GM19468 (cell line): ENCODE measurements around the gene ADH1C.
"Not testable (repeated sequence)": the region's sequence is repeated elsewhere in the genome, so short reads cannot be mapped to it uniquely, and the experiment has no call there.

Experiments used
- ATAC-seq: cut with Tn5 transposase; IDR thresholded peaks from one replicate; pipeline ENCODE4 v1.9.1; 2021; ENCODE audit warnings: mild to moderate bottlenecking, moderate library complexity, moderate number of reproducible peaks; ENCODE audit not compliant: unreplicated experiment; ENCODE audit errors: extremely low read depth

The ADH1C gene

DNA sequence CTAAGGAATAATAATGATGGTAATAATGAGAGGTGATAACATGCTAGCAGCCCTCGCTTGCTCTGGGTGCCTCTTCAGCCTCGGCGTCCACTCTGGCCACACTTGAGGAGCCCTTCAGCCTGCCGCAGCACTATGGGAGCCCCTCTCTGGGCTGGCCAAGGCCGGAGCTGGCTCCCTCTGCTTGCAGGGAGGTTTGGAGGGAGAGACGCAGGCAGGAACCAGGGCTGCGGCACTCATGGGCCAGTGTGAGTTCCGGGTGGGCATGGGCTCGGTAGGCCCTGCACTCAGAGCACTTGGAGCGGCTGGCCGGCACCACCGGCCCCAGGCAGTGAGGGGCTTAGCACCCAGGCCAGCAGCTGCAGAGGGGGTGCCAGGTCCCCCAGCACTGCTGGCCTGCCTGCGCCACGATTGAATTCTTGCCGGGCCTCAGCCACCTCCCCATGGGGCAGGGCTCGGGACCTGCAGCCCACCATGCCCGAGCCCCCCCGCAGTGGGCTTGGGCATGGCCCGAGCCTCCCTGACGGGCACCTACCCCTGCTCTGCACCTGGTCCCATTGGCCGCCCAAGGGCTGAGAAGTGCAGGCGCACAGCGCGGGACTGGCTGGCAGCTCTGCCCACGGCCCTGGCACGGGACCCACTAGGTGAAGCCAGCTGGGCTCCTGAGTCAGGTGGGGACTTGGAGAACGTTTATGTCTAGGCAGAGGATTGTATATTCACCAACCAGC is 7.1 kb upstream of the ADH1C start:
- no peak for ATAC-seq

- no peak for ATAC-seq
Observed at GRCh38 chr4:99357948-99358347, 5.4 kb upstream of the ADH1C start.

DNA sequence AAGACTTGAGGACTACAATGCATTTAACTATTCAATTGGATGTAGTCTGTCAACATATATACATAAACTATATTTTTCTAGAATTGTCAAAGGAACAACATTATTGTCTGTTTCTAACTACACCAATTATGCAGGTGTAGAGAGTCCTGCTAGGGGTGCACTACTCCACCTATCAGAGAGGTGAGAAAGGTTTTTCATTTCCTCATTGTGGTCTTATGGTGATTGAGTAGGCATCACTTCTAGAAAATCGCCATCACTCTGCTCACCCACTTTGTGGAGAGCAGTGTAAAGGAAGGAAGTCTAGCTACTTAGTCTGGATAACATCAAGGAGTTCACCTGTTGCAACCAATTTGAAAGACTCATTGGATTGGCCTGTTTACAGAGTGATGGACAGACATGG is 4.4 kb upstream of the ADH1C start:
- ATAC-seq: peak; percentile 90

DNA sequence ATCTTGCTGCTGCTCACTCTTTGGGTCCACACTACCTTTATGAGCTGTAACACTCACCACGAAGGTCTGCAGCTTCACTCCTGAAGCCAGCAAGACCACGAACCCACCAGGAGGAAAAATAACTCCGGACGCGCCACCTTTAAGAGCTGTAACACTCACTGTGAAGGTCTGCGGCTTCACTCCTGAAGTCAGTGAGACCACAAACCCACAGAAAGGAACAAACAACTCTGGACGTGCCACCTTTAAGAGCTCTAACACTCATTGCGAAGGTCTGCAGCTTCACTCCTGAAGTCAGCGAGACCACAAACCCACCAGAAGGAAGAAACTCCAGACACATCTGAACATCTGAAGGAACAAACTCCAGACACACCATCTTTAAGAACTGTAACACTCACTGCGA is 3.6 kb upstream of the ADH1C start:
- ATAC-seq: not testable (repeated sequence)

GRCh38 chr4:99351487-99351886 is 1.1 kb downstream of the ADH1C start:
- no peak for ATAC-seq

DNA sequence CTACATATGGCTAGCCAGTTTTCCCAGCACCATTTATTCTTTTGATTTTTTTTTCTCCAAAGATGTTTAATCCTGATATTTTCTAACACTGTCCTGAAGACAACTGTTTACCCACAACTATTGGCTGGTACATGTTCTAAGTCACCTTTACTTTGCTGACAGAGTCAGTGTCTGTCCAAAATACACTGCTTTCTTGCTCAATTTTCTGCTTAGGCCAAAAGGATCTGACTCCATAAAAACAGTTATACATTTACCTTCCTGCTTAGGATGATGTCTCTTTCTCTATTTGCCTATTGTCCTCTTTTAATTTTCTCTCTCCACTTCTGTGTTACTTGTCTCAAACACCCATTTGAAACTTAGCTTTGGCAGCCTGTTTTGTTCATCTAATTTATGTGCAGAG is 3.2 kb downstream of the ADH1C start:
- no peak for ATAC-seq

- ATAC-seq: not testable (repeated sequence)
Observed at GRCh38 chr4:99342624-99343023, 9.9 kb downstream of the ADH1C start.

DNA sequence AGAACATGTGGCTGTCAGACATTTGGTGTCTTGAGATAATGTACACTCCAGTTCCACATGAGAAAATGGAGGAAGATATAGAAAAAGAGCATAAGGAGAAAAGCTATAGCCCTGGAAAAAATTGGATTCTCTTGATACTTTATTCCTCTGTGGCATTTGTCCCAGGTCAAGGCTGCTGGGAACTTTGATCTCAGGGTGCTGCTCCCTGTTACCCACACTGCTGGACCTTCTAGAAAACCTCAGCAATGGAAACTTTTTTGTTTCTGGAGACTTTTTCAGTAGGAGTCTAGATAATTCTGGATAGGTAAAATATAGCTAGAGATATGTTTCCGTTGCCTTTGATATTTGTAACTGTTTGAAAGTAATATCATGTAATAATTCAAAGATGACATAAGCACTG is 11.1 kb downstream of the ADH1C start:
- no peak for ATAC-seq

- no peak for ATAC-seq
Observed at GRCh38 chr4:99339172-99339571, 13.4 kb downstream of the ADH1C start.

- no peak for ATAC-seq
Observed at GRCh38 chr4:99336553-99336952, 16.0 kb downstream of the ADH1C start.

- ATAC-seq: no peak
Observed at GRCh38 chr4:99334880-99335279, 17.7 kb downstream of the ADH1C start.

- ATAC-seq: no peak
Observed at GRCh38 chr4:99330648-99331047, 21.9 kb downstream of the ADH1C start.

DNA sequence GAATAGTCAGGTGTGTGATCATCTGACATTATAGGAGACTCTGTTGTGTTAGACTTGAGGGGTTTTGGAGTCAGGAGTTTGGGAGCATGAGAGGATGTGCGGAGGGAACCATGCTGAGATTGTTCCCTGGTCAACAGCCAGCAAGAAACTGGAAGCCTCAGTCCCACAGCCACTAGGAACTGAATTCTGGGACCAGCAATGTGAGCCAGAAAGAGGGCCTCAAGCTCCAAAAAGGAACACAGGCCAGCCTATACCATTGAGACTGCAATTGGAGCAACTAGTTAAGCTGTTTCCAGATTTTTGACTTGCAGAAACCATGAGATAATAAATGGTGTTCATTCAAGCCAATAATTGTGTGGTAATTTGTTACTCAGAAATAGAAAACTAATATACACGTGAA is 22.7 kb downstream of the ADH1C start:
- ATAC-seq: no peak

- ATAC-seq: no peak
Observed at GRCh38 chr4:99324979-99325378, 27.6 kb downstream of the ADH1C start.

DNA sequence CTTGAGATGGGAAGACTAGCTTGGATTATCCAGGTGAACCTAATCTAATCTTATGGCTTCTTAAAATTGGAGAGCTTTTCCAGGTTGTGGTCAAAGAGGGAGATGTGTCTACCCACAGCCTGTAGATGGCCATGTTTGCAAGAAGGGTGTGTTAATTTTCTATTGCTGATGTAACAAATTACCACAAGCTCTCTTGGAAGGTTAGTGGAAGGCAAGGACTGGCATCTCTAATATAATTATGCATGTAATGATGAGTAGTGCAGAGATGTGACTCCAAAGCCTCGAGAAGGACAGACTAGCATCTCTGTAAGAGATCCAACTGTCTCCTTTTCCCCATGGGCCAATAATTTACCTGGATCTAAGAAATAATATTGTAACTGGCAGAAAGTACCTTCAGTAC is 28.2 kb downstream of the ADH1C start:
- no peak for ATAC-seq

- ATAC-seq: no peak
Observed at GRCh38 chr4:99323756-99324155, 28.8 kb downstream of the ADH1C start.

- ATAC-seq: no peak
Observed at GRCh38 chr4:99321241-99322191, 31.0 kb downstream of the ADH1C start, which contains the start of gene ADH1B. Gene ADH1B (minus strand): TSS chr4:99321401. CDS start chr4:99321331, 70 bp downstream.

GRCh38 chr4:99317811-99318210 is 34.7 kb downstream of the ADH1C start:
- ATAC-seq: not testable (repeated sequence)

GRCh38 chr4:99317354-99317753 is 35.2 kb downstream of the ADH1C start:
- no peak for ATAC-seq

GRCh38 chr4:99315839-99316238 is 36.7 kb downstream of the ADH1C start:
- no peak for ATAC-seq

- no peak for ATAC-seq
Observed at GRCh38 chr4:99314211-99314610, 38.3 kb downstream of the ADH1C start.
